Mesenchymal stem cell (in vitro differentiated cells and primary cell): ENCODE data around the gene ALDH2.

Source experiments
- DNase-seq: peaks from one replicate; pipeline ENCODE4 v3.0.0-alpha.2; 2013
- H2AFZ ChIP-seq: one replicate; pipeline ENCODE4 v1.6.1; 2013; ENCODE audit warnings: low read depth, mild to moderate bottlenecking, control low read depth, inconsistent platforms, low read length, moderate library complexity
- H2AK5ac ChIP-seq: 2 replicates; pipeline ENCODE4 v1.6.1; 2013; ENCODE audit warnings: low read length, moderate library complexity, mild to moderate bottlenecking, inconsistent platforms; ENCODE audit not compliant: severe bottlenecking
- H2BK120ac ChIP-seq: one replicate; pipeline ENCODE4 v1.6.1; 2013; ENCODE audit warnings: low read depth, mild to moderate bottlenecking, inconsistent platforms, low read length, moderate library complexity
- H2BK12ac ChIP-seq, 2 experiments: one replicate each; pipeline ENCODE4 v1.6.1; 2013; ENCODE audit warnings: inconsistent platforms in 2 of 2, low read length in 2 of 2, mild to moderate bottlenecking in 2 of 2, moderate library complexity in 2 of 2, control low read depth in 1 of 2
- H2BK15ac ChIP-seq: one replicate; pipeline ENCODE4 v1.6.1; 2013; ENCODE audit warnings: mild to moderate bottlenecking, low read depth, inconsistent platforms; ENCODE audit not compliant: poor library complexity, severe bottlenecking
- H2BK5ac ChIP-seq: 2 replicates; pipeline ENCODE4 v1.6.1; 2013; ENCODE audit warnings: low read depth, mild to moderate bottlenecking, low read length, control low read depth, inconsistent platforms; ENCODE audit not compliant: poor library complexity, severe bottlenecking
- H3K14ac ChIP-seq, 2 experiments: one replicate each; pipeline ENCODE4 v1.6.1; 2013; ENCODE audit warnings: inconsistent platforms in 2 of 2, low read length in 2 of 2, control low read depth in 1 of 2, mild to moderate bottlenecking in 1 of 2, moderate library complexity in 1 of 2
- H3K18ac ChIP-seq, 2 experiments: one replicate each; pipeline ENCODE4 v1.6.1; 2013; ENCODE audit warnings: inconsistent platforms in 2 of 2, low read length in 2 of 2, control low read depth in 1 of 2, low read depth in 1 of 2, mild to moderate bottlenecking in 1 of 2
- H3K23ac ChIP-seq, 2 experiments: one replicate each; pipeline ENCODE4 v1.6.1; 2013; ENCODE audit warnings: inconsistent platforms in 2 of 2, low read length in 2 of 2, mild to moderate bottlenecking in 2 of 2, moderate library complexity in 2 of 2, control low read depth in 1 of 2
- H3K27ac ChIP-seq: 2 replicates; pipeline ENCODE4 v1.5.1; 2013; ENCODE audit warnings: mild to moderate bottlenecking, moderate library complexity, low read length, control low read depth, inconsistent platforms; ENCODE audit not compliant: poor library complexity, severe bottlenecking
- H3K27me3 ChIP-seq, 2 experiments: 2 replicates each; pipeline versions ENCODE4 v1.6.1 to v1.7.0; 2013; ENCODE audit warnings: low read length in 2 of 2, mild to moderate bottlenecking in 2 of 2, moderate library complexity in 2 of 2, control low read depth in 1 of 2, inconsistent platforms in 1 of 2; ENCODE audit not compliant: control insufficient read depth in 1 of 2, insufficient read depth in 1 of 2
- H3K36me3 ChIP-seq, 2 experiments: 2 replicates each; pipeline versions ENCODE4 v1.6.1 to v1.7.0; 2013; ENCODE audit warnings: low read length in 2 of 2, control low read depth in 1 of 2, inconsistent platforms in 1 of 2, low read depth in 1 of 2, mild to moderate bottlenecking in 1 of 2; ENCODE audit not compliant: insufficient read depth in 2 of 2, control insufficient read depth in 1 of 2
- H3K4ac ChIP-seq, 2 experiments: one replicate each; pipeline ENCODE4 v1.6.1; 2013; ENCODE audit warnings: inconsistent platforms in 2 of 2, low read length in 2 of 2, mild to moderate bottlenecking in 2 of 2, moderate library complexity in 2 of 2, control low read depth in 1 of 2, low read depth in 1 of 2
- H3K4me1 ChIP-seq: 2 replicates; pipeline ENCODE4 v1.6.1; 2013; ENCODE audit warnings: low read depth, low read length, control low read depth; ENCODE audit not compliant: control insufficient read depth, insufficient read depth
- H3K4me2 ChIP-seq: 2 replicates; pipeline ENCODE4 v1.6.1; 2013; ENCODE audit warnings: low read length, mild to moderate bottlenecking, inconsistent platforms; ENCODE audit not compliant: poor library complexity, severe bottlenecking
- H3K4me3 ChIP-seq, 2 experiments: 2 replicates each; pipeline versions ENCODE4 v1.5.1 to v1.7.0; 2013; ENCODE audit warnings: low read length in 2 of 2, mild to moderate bottlenecking in 2 of 2, control low read depth in 1 of 2, low read depth in 1 of 2; ENCODE audit not compliant: insufficient read depth in 1 of 2
- H3K79me1 ChIP-seq: replicated peaks from 2 replicates; pipeline ENCODE4 v1.6.1; 2013; ENCODE audit warnings: mild to moderate bottlenecking, control low read depth, low read length, inconsistent platforms; ENCODE audit not compliant: poor library complexity, severe bottlenecking
- H3K9ac ChIP-seq: 2 replicates; pipeline ENCODE4 v1.7.0; 2013; ENCODE audit warnings: mild to moderate bottlenecking, low read length, moderate library complexity
- H3K9me3 ChIP-seq: 2 replicates; pipeline ENCODE4 v1.7.0; 2013; ENCODE audit warnings: mild to moderate bottlenecking, low read length; ENCODE audit not compliant: control insufficient read depth
- H4K8ac ChIP-seq: one replicate; pipeline ENCODE4 v1.6.1; 2013; ENCODE audit warnings: inconsistent platforms, mild to moderate bottlenecking, low read length, moderate library complexity
- H4K91ac ChIP-seq: one replicate; pipeline ENCODE4 v1.6.1; 2013; ENCODE audit warnings: mild to moderate bottlenecking, low read length, inconsistent platforms
- WGBS: methylation state at CpG from one replicate; pipeline ENCODE4 v1.1.7; 2013; ENCODE audit warnings: mixed read lengths; 5-methylcytosine and 5-hydroxymethylcytosine counted together

The ALDH2 gene

DNA sequence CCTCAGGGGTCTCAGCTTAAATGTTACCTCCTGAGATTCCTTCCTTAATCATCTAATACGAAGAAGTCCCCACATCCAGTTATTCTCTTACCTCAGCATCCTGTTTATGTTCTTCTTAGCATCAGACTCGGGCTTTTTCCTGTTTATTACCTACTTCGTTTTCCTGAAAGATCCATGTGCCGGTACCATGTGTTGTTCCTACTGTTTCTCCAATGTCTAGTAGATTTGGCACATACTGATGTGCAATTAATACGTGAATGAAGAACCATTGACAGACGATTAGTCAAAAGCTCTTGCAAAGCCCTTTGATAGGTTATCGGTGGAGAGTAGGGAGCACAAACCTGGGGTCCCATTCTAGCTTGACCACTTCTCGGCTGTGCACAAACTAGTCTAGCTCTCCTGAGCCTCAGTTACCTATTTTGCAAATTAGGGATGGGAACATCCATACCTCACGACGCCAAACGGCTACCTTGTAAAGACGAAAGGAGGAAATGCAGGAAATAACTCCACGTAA is 74.6 kb downstream of the ALDH2 start:
- Histone ChIP-seq H2AFZ (peak overlapping the region; percentile 48), H3K4me3 (peak overlapping the region; percentile 90 to 91), H3K27me3 (no peaks in the 10 kb centered on the region), H3K36me3 (peaks cover 4 to 21% of the 10 kb centered on the region in 2 experiments), H3K9me3 (no peaks in the 10 kb centered on the region), H3K4ac (peak overlapping the region; percentile 35 to 47), H3K4me2 (peak overlapping the region; percentile 85), H3K23ac (peak overlapping the region in 1 of 2 experiments; percentile 47), H3K27ac (peak overlapping the region; percentile 78), H2BK15ac (no peak overlapping the region), H3K4me1 (peaks cover 11% of the 10 kb centered on the region), H4K8ac (peak overlapping the region; percentile 94), H2BK12ac (no peak overlapping the region), H2AK5ac (no peak overlapping the region), H3K9ac (peak overlapping the region; percentile 98), H3K14ac (no peak overlapping the region), H4K91ac (no peak overlapping the region), H2BK120ac (no peak overlapping the region), H3K18ac (peak overlapping the region; percentile 58 to 63), H2BK5ac (no peak overlapping the region), H3K79me1 (peaks cover 2% of the 10 kb centered on the region)
- 0% methylated on average over 12 of the region's 13 CpGs for WGBS
- DNase-seq, result no peak

GRCh38 chr12:111841750-111842555 is 75.2 kb downstream of the ALDH2 start, which contains the start of gene MAPKAPK5:
TSS of gene MAPKAPK5 (plus strand) at chr12:111842228. CDS start at chr12:111842734, 506 bp downstream.
- peak within 1 kb of the TSS; percentile 80 for H2AFZ ChIP-seq
- peak within 1 kb of the TSS; percentile 78 for H3K27ac ChIP-seq
- H3K9me3 ChIP-seq, result no peaks in the 10 kb centered on the region
- H4K91ac ChIP-seq, result peak within 1 kb of the TSS; percentile 93
- H2BK5ac ChIP-seq, result peak within 1 kb of the TSS; percentile 98
- H3K23ac ChIP-seq, result peak within 1 kb of the TSS in 1 of 2 experiments; percentile 90
- H3K18ac ChIP-seq, result peak within 1 kb of the TSS; percentile 92 to 94
- WGBS, result under 1% methylated on average over 63 of the region's 84 CpGs
- H4K8ac ChIP-seq, result peak within 1 kb of the TSS; percentile 99
- peaks cover 11% of the 10 kb centered on the region for H3K4me1 ChIP-seq
- peak within 1 kb of the TSS; percentile 100 for H2BK15ac ChIP-seq
- H3K4me2 ChIP-seq, result peak within 1 kb of the TSS; percentile 85
- peak within 1 kb of the TSS; percentile 84 for H2BK120ac ChIP-seq
- H3K4ac ChIP-seq, result peak within 1 kb of the TSS; percentile 85 to 86
- peaks cover 4 to 21% of the 10 kb centered on the region in 2 experiments for H3K36me3 ChIP-seq
- H2AK5ac ChIP-seq, result peak within 1 kb of the TSS; percentile 47
- H3K14ac ChIP-seq, result peak within 1 kb of the TSS in 1 of 2 experiments; percentile 80
- no peak within 1 kb of the TSS for H2BK12ac ChIP-seq
- H3K79me1 ChIP-seq, result peaks cover 2% of the 10 kb centered on the region
- H3K27me3 ChIP-seq, result no peaks in the 10 kb centered on the region
- peak within 1 kb of the TSS; percentile 98 for H3K9ac ChIP-seq
- peak; percentile 95 for DNase-seq
- peak within 1 kb of the TSS; percentile 90 to 91 for H3K4me3 ChIP-seq

DNA sequence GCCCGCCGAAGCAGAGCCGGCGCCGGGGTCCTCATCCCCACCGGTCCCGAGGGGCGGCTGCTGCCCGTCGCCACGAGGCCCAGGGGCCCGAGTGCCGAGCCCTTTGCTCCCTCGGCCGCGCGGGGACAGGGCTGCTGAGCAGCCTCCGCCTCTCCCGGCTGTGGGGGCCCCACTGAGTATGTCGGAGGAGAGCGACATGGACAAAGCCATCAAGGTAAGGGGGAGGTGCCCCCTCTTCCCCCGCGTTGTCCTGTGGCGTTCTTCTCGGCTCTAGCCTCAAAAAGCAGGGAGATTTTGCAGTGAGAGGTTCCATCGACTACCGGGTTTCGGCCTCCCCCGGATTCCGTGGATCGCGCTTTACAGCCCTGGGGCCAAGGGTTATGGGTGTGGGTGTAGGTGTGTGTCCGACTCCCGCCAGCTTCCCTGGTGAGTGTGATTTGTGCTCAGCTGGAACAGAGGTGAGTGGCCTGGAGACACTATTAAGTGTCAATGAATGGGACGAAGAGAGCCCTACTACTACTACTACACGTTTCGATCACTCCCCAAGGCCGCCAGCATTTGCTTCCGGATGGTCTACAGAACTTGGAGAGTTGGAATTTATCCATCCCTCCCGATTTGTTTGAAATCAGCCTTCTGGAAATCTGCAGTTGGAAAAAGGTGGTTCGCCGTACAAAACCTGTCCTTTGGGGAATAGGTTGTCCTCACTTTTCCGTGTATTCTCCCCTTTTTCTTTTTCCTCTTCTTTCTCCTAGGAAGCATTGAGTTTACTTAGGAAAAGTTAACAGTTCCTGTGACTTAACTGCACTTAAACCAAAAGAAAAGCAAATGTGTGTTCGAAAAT is 76.0 kb downstream of the ALDH2 start:
- Histone ChIP-seq H3K4me1 (peaks cover 11% of the 10 kb centered on the region), H3K36me3 (peaks cover 4 to 21% of the 10 kb centered on the region in 2 experiments), H4K8ac (peak overlapping the region; percentile 69), H3K4me3 (peak overlapping the region; percentile 90 to 91), H4K91ac (peak overlapping the region; percentile 43), H3K79me1 (peaks cover 2% of the 10 kb centered on the region), H3K9ac (peak overlapping the region; percentile 98), H2BK5ac (no peak overlapping the region), H3K27me3 (no peaks in the 10 kb centered on the region), H3K9me3 (no peaks in the 10 kb centered on the region), H2AK5ac (peak overlapping the region; percentile 47), H2AFZ (peak overlapping the region; percentile 80), H2BK15ac (no peak overlapping the region), H3K14ac (peak overlapping the region in 1 of 2 experiments; percentile 80), H3K4me2 (peak overlapping the region; percentile 75), H3K4ac (peak overlapping the region in 1 of 2 experiments; percentile 81), H2BK120ac (peak overlapping the region; percentile 84), H3K23ac (peak overlapping the region in 1 of 2 experiments; percentile 90), H3K18ac (peak overlapping the region; percentile 92 to 94), H3K27ac (peak overlapping the region; percentile 43), H2BK12ac (no peak overlapping the region)
- DNase-seq, result peak; percentile 37
- WGBS, result 5% methylated on average over 38 of the region's 44 CpGs
